Hematopoietic multipotent progenitor cell treated with erythropoietin and hydrocortisone succinate and interleukin-3 and kit ligand, for 6 days (in vitro differentiated cells): ENCODE results near the gene RPL18A.
"Not testable (repeated sequence)": the region's sequence is repeated elsewhere in the genome, so short reads cannot be mapped to it uniquely, and the experiment has no call there.

Experiments used
- DNase-seq: peaks from one replicate; pipeline ENCODE4 v3.0.0-alpha.2; 2015

The RPL18A gene

DNA sequence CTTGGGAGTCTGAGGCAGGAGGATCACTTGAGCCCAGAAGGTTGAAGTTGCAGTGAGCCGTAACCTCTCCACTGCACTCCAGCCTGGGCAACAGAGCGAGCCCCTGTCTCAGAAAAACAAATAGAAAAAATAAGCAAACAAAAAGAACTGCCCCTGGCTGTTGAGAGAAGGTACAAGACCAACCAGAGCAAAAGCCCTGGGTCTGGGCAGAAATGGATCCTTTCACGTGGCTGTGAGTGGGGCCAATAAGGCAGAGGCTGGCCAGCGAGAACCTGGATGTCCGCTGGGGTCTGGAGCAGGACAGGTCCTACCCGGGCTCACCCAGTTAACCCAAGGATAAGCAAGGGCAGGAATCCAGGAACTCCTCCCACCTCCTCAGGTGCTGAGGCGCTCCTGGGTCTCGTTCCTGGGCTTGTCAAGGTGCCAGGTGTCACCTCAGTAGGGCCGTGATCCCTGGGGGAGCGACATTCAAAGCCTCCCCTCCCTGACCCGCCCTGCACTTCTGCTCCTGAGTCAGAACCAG is 7.3 kb downstream of the RPL18A start:
- DNase-seq, result no peak

DNA sequence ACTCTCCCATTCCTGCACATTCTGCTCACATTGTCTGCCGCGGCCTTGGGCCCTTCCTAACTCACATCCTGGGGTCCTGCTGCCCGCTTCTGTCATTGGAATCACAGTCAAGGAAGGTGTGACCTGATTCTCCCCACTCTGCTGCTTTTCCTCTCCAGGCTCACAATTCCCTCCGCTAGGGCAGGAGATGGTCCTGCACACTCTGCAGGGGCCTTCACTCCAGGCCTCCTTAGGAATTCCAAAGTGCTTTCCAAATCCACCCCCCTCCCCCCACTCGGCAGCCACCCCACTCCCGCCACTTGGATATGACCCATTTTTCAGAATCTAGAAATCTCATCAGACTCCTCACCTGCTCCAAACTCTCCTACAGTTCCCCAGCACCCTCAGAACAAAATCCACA is 9.0 kb downstream of the RPL18A start:
- DNase-seq, result no peak

DNA sequence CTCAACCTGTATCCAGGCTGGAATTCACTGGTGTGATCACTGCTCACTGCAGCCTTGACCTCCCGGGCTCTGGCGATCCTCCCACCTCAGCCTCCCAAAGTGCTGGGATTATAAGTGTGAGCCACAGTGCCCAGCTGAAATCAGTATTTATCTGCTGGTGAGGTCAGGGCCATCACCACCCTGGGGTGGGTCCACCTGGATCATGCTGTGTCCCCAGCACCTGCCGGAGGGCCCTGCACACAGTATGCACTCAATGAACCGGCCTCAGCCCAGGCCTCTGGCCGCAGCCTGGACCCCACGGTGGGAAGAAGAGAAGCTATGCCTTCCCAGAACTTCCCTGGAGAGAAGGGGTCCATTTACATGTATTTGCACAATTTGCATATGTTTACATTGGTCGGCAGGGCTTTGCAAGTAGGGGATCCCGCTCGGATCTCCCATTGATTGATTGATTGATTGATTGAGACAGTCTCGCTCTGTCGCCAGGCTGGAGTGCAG is 9.5 kb downstream of the RPL18A start:
- DNase-seq, result no peak

DNA sequence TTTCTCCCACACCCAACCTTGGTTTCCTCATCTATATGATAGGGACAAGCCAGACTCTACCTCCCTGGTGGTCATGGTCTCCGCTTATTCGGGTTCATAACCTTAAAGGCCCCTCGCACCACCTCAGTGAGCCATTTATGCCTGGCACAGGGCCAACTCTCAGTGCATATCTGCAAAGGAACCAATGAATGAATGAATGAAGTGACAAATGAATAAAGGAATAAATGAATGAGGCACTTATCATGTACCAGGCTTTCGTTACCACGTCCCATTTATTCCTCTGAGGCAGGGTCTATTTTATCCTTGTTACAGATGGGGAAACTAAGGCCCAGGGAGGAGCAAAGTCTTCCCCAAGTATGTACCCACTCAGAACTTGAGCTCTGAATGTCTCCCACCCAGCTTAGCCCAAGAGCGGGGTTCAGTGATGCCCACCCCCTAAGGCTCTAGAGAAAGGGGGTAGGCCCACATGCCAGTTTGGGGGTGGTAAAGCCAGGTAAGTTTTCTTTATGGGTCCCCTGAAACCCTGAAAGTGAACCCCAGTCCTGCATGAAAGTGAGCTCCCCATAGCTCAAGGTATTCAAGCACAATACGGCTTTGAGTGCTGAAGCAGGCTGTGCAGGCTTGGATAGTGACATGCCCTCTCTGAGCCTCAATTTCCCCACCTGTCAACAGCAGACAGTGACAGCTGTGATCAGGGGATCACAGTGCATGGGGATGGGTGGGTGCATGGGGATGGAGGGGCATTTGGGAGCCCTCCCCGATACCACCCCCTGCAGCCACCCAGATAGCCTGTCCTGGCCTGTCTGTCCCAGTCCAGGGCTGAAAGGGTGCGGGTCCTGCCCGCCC is 11.5 kb downstream of the RPL18A start:
- DNase-seq, result no peak

DNA sequence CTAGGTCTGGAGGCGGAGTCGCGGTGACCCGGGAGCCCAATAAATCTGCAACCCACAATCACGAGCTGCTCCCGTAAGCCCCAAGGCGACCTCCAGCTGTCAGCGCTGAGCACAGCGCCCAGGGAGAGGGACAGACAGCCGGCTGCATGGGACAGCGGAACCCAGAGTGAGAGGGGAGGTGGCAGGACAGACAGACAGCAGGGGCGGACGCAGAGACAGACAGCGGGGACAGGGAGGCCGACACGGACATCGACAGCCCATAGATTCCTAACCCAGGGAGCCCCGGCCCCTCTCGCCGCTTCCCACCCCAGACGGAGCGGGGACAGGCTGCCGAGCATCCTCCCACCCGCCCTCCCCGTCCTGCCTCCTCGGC is 12.2 kb downstream of the RPL18A start, which contains the start of gene SLC5A5:
Gene SLC5A5 (plus strand): TSS at position 68 of the 373 bp plus-strand sequence. CDS start 375 bp downstream, outside the sequence.
- peak; percentile 45 for DNase-seq

DNA sequence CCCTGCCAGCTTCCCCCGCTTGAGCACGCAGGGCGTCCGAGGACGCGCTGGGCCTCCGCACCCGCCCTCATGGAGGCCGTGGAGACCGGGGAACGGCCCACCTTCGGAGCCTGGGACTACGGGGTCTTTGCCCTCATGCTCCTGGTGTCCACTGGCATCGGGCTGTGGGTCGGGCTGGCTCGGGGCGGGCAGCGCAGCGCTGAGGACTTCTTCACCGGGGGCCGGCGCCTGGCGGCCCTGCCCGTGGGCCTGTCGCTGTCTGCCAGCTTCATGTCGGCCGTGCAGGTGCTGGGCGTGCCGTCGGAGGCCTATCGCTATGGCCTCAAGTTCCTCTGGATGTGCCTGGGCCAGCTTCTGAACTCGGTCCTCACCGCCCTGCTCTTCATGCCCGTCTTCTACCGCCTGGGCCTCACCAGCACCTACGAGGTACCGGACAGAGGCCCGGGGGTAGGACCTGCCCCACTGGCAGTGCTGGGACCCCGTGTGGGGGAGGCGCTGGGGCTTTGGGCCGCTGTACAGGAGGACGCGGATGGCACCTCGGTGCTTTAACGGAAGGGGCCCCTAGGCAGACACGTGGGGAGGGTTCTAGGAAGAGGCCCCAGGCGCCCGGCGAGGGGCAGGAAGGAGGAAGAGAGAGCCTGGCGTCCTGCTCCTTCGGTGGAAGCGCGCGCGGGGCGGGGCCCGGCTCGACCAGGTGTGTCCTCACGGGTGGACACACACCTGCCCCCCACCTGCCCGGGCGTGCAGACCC is 12.7 kb downstream of the RPL18A start:
- peak; percentile 45 for DNase-seq

DNA sequence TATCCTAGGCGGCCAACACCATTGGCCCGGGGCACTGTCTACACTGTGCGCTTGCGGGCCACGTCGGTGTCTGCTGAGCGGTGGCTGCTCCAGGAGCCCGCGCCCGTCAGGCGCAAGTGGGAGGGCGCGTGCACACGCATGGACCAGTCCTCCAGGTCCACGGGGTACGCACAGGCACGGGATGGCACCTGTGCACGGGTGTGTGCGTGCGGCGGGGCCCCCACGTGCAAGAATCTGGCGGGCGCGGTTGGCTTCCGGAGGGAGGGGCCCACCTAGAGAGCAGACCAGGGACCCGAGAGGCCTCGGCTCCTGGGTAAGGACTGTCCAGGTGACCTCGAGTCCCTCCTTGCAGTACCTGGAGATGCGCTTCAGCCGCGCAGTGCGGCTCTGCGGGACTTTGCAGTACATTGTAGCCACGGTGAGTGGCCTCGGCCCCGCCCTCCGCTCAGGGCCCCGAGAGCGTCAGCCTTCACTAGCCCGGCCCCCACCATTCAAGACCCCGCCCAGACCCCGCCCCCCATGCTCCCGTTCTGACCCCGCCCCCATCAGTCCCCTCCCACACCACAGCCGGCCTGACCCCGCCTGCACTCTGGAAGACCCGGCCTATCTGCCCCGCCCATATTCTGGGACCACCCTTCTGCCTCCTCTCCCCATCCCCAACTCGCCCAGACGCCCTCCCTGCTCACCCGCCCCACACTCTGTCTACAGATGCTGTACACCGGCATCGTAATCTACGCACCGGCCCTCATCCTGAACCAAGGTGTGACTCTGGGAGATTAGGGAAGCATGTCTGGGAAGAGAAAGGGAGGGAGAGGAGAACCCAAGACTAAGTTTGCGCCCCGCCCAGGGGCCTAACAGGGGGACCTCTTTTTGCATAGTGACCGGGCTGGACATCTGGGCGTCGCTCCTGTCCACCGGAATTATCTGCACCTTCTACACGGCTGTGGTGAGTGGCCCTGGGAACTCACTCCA is 14.4 kb downstream of the RPL18A start:
- DNase-seq, result peak; percentile 88

DNA sequence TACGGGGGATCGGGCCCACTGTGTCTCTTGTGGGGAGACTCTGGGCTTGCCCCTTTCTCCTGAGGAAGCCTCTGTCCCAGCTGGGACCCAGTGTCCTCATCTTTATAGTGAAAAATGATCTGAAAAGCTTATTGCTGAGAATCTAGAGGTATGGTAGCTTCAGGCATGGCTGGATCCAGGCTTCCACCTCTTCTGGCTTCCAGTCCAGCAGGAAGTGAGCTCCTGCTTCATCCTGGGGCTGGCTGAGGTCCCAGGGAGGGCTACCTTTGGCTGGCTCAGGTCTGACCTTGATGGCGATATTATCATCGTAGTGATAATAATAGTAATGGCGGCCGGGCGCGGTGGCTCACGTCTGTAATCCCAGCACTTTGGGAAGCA is 15.0 kb downstream of the RPL18A start:
- DNase-seq, result no peak

DNA sequence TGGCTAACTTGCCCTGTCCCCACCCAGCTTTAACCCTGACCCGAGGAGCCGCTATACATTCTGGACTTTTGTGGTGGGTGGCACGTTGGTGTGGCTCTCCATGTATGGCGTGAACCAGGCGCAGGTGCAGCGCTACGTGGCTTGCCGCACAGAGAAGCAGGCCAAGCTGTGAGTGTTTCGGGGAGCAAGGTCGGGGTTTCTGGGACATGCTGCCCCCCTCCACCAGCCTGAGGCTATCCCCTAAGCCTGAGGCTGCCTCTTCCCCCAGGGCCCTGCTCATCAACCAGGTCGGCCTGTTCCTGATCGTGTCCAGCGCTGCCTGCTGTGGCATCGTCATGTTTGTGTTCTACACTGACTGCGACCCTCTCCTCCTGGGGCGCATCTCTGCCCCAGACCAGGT is 18.0 kb downstream of the RPL18A start:
- no peak for DNase-seq

DNA sequence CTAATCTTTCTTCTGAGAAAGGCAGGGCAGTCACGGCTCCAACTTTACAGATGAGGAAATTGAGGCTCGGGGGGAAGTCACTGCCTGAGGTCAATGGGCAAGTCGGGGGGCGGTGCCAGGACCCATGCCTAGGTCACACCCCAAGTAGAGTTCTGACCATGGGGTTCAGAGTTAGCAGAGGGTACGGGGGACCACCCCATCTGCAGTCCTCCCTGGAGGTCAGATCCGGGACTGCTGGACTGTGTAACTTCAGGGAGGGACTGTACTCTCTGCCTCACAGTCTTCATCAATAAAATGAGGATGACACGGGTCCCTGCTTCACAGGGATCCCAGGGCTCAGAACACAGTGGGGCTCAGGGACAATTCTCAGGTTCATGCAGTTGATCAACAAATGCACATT is 19.8 kb downstream of the RPL18A start:
- DNase-seq, result no peak

DNA sequence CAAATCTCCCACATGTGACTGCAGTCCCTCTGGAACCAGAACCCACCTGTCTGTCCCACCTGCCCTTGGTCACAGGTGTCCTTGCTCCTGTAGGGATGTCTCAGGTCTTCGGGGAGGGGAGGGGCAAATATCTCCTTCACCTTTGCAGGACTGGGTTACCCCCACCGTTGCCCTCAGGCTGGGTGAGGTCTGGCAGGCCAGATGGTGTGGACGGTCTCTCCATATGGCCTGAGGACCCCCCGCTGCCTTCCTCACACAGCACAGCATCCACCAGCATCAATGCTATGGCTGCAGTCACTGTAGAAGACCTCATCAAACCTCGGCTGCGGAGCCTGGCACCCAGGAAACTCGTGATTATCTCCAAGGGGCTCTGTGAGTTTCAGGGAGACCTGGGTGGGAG is 22.0 kb downstream of the RPL18A start:
- no peak for DNase-seq

DNA sequence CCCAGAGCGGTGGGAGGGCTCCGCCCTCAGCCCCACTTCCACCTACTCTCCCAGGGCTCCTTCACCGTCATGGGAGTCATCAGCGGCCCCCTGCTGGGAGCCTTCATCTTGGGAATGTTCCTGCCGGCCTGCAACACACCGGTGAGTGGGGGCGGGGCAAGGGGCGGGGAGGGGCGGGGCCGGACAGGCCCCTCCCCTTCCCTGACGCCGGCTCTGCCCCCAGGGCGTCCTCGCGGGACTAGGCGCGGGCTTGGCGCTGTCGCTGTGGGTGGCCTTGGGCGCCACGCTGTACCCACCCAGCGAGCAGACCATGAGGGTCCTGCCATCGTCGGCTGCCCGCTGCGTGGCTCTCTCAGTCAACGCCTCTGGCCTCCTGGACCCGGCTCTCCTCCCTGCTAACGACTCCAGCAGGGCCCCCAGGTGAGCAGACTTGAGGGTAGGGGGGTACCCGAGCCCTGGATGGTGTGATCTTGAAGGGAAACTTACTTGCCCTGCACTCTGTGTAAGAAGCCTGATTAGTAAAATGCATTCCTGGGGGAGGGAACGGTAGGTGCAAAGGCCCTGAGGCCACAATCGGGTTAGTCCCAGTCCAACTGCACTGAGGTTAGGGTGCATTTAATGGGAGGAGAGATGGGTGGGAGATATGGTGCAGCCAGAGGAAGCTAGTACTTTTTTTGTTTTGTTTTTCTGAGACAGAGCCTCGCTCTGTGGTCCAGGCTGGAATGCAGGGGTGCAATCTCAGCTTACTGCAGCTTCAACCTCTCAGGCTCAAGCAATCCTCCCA is 24.1 kb downstream of the RPL18A start:
- no peak for DNase-seq

DNA sequence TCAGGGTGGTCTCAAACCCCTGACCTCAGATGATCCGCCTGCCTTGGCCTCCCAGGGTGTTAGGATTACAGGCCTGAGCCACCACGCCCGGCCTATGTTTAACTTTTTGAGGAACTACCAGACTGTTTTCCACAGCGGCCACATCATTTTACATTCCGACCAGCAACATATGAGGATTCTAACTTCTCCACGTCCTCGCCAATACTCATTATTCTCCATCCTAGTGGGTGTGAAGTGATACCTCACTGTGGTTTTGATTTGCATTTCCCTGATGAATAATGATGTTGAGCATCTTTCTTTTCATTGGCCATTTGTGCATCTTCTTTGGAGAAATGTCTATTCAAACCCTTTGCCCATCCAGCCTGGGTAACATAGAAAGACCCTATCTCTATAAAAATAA is 26.8 kb downstream of the RPL18A start:
- no peak for DNase-seq

DNA sequence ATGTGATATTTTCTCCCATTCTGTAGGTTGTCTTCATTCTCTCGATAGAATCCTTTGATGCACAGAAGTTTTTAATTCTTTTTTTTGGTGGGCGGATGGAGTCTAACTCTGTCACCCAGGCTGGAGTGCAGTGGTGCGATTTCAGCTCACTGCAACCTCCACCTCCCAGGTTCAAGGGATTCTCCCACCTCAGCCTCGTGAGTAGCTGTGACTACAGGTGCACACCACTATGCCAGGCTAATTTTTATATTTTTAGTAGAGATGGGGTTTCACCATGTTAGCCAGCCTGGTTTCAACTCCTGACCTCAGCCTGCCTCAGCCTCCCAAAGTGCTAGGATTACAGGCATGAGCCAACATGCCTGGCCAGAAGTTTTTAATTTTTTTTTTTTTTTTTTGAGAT is 27.5 kb downstream of the RPL18A start:
- DNase-seq, result not testable (repeated sequence)

DNA sequence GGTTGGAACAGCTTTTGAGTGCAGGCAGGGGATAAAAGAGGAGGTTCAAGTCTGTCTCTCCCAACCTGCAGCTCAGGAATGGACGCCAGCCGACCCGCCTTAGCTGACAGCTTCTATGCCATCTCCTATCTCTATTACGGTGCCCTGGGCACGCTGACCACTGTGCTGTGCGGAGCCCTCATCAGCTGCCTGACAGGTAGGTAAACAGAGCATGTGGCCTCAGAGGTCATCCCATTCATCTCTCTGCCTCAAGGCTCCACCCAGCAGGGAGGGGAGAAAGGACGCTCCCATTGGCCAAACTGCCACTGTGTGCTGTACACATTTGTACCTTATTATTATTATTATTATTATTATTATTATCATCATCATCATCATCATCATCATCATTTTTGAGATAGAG is 28.6 kb downstream of the RPL18A start:
- no peak for DNase-seq

DNA sequence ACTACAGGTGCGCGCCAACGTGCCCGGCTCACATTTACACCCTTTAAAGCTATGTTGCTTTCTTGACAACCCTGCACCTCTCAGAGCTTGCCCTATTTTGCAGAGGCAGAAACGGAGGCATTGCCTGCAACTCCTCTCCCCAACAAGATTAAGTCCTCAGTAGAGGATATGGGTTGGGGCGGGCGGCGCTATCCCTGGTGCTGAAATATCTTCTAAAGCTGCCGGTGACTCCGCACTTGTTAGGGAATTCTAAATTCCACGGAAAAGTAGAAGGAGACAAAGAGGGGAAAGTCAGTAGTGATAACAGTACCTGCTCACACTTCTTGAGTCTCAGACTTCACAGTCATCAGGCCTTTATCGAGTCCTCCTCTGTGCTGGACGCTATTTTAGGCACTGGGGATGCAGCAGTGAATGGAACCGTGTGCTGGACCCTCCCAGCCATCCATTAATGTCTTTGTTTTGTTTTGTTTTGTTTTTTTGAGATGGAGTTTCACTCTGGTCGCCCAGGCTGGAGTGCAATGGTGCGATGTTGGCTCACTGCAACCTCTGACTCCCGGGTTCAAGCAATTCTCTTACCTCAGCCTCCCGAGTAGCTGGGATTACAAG is 30.0 kb downstream of the RPL18A start:
- DNase-seq, result peak; percentile 73

DNA sequence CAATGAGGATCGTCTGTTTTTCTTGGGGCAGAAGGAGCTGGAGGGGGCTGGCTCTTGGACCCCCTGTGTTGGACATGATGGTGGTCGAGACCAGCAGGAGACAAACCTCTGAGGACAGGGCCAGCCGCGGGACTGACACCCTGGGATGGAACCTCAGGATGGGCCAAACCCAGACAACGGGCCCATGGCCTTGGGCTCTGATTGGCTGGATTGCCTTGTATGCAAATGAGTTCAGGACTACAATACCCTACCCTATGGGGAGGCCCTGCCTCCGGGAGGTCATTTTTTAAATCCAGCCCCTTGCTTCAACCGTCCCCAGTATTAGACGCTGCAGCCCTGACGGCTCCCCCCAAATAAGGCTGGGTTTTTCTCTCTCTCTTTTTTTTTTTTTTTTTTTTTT is 34.1 kb downstream of the RPL18A start:
- no peak for DNase-seq

DNA sequence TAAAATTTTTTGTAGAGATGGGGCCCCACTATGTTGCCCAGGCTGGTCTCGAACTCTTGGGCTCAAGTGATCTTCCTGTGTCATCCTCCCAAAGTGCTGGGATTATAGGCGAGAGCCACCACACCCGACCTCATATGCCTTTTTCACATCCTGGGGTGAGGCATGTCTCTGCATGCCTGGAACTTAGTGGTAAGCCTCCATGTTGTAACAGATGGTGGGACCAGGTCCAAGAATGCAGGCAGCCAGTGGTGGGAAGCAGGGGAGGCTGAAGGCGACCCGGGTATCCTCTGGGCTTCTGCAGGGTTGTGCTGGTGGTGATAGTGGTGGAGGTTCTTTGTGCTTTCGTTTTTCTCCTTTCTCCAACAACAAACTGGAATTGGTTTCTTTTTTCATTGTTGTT is 43.0 kb downstream of the RPL18A start:
- DNase-seq, result peak; percentile 7

DNA sequence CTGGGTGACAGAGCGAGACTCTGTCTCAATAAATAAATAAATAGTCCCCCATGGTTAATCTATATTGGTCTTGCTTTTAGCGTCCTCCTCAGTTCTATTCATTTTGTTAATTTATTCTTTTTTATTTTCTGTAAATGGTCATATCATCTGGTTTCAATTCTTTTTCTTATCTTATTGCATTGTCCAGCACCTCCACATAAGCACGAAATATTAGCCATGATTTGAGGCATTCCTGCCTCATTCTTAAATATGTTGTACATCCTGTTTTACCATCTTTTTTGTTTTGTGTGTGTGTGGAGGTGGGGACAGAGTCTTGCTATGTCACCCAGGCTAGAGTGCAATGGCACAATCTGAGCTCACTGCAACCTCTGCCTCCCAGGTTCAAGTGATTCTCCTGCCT is 48.5 kb downstream of the RPL18A start:
- DNase-seq, result no peak

DNA sequence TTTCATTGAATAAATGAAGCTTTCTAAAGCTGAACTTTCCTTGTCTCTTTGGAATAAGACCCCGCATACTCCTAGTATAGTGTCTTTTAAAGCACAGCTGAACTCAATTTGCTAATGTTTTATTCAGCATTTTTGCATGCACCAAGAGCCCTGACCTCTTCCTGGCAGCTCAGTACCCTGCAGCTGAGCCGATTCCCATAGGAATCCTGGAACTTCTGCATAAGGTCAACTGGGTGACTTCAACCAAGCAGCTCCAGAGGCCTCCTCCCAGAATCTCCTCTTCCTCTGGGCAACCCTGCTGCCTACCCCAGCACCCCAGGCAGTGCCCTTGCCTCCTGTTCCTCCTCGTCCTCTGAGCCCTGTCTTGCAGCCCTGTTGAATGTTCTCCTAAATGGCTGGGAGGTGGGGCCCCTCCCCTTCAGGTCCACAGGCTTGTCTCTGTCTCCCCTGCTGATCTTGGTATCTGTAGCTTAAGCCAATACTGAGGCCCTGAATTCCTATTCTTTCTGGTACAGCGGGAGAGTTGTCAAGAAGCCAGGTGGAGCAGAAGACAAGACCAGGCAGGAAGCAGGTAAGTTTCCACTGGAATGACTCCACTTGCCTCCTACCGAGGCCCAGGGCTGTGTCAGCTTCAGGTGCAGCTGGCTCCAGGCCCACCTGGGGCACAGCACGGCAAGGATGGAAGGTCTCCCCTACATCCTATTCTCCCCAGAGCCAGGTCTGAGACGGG is 49.5 kb downstream of the RPL18A start:
- no peak for DNase-seq
